Superior temporal gyrus (tissue), 1 donor: ENCODE measurements around the gene SLC16A8.

Experiments
- DNase-seq: peaks from one replicate; pipeline ENCODE4 v3.0.0-alpha.2; 2016; ENCODE audit errors: extremely low spot score

SLC16A8 gene

DNA sequence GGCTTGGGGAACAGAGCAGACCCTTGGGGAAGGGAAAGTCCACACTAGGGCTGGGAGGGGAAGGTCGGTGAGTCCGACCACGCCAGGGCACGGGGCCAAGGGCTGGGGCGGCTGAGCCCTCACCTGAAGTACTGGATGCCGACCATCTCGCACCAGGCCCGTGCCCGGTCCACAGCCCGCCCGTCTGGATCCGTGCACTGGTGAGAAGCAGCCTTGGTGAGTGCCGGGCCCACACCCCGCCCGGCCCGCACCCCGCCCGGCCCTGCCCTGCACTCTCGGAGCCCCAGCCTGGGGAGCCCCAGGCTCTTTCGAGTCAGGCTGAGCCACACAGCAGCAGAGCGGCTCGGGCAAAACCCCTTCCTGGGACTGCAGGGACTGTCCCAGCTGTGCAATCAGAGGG, 28.4 kb upstream of the SLC16A8 start:
- DNase-seq, result no peak

DNA sequence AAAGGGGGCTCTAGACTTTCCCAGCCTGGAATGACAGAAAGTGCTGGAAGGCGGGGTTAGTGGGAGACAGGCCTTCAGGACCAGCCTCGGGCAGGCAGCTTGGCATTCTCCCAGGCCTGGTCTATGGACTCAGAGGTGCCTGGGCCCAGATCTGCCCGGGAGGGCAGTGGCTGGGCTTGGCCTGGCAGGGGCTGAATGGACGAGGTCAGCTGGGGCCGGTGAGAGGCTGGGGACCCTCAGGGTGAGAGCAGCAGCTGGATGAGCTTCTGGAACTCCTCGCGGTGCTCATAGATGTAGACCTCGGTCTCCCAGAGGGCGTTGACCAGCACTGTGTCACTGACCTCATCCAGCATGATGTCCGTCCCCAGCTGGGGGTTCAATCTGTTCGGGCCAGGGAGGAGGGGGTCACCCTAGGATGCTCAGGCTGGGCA, 28.0 kb upstream of the SLC16A8 start:
- DNase-seq, result no peak

DNA sequence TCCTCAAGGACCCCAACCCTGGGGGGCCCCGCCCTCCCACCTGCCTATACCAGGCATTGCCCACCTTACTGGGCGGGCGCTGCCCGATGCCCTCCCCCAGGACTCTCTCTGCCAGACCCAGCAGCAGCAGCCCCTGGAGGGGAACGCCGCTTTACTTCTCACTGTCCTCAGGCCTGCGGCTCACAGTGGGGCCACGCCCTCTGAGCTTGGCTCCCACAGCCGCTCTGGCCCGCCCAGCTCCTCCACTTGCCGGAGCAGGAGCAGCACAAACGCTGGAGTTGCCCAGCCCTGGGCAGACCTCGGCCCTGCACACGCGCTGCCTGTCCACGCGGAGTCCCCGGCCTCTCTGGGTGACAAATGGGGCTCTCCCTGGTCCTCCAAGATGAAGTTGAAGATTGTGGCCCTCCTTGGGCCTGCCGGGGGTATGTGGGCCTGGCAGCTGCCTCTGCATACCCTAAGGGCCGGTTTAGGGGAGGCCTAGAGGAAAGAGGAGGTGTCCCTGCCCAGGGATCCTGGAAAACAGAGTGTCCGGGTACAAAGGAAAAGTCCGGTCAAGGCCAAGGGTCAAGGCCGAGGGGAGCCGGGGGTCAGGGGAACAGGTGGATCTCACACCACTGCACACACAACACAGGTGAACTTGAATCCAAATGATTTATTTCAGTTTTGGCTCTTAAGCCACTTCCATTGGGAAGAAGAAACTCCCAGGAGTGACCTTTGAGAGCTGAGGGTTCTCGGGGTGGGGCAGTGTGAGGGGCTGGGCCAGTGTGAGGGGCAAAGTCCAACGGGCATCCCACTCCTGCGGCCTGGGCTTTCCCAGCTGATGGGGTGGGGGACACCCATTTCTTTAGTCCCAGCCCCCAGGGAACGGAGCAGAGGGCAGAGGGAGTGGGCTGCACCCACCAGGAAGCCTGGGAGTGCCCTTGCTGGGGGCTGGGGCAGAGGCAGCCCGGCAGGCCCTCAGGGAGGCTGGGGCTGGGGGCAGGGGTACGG, 27.2 kb upstream of the SLC16A8 start:
- DNase-seq, result no peak

DNA sequence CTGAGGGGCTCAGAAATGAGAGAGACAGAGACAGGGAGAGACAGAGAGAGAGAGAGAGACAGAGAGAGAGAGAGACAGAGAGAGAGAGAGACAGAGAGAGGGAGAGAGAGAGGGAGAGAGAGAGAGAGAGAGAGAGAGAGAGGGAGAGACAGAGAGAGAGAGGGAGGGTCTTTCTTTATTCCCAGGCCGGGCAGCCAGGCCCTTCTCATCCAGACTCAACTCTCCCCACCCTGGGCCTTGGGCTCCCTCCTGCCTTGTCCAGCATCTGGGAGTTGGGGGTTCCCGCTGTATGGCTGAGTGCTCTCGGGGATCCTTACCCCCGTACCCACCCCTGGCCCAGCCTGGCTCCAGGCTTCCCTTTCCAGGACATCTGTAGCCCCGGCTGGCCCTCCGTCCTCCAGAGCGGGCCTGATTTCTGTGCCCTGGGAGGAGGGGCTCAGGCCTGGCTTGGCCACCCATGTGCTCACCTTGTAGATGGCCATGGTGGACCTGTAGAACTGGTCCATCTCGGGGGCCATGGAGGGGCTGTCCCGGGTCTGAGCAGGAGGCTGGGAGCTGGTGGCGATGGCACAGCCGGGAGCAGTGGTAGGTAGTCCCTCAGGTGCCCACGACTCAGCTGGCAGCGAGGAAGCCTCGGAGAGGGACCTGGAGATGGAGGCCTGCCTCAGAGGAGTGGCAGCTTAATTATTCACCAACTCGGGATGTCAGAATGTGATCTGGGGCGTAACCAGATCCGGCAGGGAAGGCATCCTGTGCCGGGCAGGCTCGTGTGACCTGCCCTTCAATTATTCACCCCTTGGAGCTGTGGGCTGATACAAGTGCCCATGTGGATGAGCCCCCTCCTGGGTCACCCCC, 26.3 kb upstream of the SLC16A8 start, which contains the start of gene BAIAP2L2:
Gene BAIAP2L2 (minus strand): TSS at position 677 of the 855 bp plus-strand sequence. CDS start 159 bp downstream, at position 518.
- no peak for DNase-seq

DNA sequence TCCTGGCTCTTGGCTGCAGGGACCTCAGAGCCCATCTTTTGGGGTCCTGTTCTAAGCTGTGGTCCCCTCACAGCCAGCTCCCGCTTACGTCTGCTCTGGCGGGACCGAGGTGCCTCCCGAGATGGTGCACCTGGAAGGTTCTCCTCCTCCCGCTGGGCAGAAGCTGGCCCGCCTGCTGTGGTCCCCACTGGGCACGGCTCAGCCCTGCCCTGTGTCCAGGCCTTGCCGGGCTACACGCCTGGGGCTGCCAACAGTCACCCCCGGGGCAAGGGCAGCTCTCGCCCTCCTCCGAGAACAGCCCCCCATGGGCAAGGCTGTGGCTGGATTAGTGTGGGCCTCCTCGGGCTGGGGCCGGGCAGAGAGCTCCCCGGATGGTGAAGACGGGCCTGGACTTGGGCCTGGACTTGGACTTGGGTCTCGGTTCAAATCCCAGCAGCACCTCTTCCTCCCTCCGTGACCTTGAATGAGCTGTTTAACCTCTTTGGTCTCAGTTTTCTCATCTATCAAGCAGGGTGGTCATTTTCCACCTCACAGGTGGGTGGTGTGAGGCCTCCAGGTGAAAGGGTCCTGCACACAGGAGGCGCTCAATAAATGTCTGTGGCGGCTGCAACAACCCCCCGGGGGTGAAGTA, 25.5 kb upstream of the SLC16A8 start:
- DNase-seq, result no peak

DNA sequence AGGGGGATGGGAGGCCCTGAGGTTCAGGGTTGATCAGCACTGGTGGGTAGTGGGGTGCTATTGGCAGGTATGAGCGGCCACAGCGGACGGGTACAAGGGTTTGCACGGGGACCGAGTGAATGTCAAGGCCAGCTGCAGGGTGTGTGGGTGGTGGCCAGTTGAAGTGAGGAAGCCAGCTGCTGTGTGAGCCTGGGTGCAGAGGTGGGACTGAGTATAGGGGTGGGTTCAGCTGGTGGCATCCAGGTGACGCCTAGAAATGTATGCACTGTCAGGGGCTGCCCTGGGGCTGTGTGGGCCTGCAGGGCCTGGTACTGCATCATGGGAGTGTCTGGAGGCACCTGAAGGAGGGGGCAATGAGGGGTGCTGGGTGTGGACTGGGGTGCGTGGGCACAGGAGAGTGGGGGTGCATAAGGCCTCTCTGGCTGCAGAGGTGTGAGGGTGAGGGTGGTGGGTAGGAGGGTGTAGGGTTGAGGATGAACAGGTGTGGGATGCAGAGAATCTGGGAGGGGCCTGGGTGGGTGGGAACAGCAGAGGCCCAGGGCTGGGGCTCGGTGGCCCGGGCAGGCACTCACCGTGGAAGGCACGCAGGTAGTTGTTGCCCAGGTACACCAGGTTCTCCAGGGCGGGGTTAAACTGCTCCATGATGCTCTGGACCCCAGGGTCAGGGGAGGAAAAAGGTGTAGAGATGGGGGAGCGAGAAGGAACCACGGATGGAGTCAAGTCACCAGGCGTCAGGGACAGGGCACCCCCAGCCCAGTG, 24.8 kb upstream of the SLC16A8 start:
- DNase-seq, result no peak

DNA sequence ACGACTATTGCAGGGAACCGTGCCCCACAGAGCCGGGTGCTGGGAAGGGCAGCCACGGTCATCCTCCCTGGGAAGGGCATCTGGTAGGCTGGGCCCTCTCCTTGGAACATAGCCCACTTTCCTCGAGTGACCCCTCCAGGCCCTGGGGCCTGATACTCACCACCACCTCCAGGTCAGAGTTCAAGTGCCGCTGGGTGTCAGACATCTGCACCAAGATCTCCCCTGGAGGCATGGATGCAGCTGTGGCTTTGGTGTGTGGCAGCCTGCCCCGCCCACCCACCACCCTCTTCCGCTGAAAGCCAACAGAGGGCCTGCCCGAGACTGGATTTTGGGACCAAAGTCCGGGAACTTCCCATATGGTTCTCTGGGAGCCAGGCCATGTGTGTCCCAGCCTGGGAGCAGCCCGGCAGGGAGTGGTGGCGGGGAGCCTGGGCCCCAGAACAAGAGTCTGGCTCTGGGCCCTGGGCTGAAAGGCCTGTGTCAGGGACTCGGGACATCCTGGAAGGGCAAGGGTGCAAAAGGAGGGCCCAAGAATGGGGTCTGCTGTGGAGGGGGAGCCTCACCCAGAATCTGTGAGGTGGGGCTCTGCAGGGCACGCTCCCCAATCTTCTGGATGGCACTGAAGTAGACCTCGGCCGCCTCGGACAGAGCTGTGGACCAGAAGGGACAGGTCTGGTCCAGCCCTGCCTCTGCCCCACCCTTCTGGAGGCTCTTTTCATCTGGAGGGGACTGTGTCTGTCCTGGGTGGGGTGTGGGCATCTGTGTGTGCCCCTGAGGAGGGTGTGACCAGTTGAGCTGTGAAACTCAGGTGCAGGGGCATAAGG, 23.9 kb upstream of the SLC16A8 start:
- no peak for DNase-seq

DNA sequence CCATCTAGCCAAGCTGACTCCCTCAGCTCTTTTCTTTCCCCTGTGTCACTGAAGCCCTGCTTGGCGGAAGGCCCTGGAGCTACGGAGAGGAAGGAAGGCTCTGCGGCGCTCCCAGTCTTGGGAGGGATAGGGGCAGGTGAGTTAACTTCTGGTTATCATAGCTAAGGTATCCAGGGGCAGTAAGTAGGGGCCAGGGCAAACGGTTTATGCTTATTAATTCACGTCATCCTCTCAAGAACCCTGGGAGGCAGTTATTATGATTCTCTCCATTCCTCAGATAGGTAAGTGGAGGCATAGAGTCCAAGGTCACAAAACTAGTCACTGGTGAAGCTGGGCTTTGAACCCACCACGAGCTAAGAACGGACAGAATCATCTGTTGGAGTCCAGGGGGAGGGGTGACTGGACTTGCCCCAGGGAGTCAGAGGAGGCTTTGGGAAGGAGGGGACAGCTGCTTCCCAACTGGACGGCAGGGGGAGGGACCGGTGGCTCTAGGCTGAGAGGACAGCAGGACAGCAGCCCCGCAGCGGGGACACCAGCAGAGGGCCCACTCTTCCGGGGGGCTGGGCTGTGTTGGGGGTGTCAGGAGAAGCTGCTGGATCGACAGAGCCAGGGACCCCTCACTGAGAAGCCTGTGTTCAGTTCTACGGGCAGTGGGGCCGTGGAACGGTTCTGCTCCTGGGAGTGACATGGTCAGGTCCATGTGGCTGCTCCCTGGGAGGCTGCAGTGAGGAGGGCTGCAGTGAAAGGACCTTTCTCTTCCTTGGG, 23.0 kb upstream of the SLC16A8 start:
- no peak for DNase-seq

DNA sequence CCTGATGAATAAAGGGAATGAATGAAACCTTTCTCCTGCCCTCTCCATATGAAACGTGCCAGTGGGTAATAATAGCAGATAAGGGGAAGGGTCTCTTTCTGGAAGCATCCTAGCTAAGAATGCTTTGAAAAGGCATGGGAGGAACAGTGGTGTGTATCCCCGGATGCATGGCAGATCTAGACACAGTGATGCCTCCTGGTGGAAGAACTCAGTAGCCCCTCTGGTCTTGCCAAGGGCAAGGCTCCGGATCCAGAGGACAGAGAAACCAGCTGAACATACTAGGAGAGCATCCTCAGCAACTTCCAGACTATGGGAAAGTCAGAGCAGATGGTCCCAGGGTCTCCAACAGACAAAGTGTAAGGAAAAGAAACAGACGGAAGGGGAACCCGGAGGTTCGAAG, 20.1 kb upstream of the SLC16A8 start:
- DNase-seq, result no peak

DNA sequence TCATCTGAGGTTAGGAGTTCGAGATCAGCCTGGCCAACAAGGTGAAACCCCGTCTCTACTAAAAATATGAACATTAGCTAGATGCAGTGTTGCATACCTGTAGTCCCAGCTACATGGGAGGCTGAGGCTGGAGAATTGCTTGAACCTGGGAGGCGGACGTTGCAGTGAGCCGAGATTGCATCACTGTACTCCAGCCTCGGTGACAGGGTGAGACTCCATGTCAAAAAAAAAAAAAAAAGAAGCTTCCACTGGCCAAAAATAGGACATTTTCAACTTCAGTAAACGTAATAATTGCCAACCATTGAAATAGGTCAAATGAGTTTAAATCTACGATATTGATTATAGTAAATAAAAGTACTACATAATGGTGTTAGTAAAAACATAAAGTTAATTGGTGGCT, 19.7 kb upstream of the SLC16A8 start:
- no peak for DNase-seq

DNA sequence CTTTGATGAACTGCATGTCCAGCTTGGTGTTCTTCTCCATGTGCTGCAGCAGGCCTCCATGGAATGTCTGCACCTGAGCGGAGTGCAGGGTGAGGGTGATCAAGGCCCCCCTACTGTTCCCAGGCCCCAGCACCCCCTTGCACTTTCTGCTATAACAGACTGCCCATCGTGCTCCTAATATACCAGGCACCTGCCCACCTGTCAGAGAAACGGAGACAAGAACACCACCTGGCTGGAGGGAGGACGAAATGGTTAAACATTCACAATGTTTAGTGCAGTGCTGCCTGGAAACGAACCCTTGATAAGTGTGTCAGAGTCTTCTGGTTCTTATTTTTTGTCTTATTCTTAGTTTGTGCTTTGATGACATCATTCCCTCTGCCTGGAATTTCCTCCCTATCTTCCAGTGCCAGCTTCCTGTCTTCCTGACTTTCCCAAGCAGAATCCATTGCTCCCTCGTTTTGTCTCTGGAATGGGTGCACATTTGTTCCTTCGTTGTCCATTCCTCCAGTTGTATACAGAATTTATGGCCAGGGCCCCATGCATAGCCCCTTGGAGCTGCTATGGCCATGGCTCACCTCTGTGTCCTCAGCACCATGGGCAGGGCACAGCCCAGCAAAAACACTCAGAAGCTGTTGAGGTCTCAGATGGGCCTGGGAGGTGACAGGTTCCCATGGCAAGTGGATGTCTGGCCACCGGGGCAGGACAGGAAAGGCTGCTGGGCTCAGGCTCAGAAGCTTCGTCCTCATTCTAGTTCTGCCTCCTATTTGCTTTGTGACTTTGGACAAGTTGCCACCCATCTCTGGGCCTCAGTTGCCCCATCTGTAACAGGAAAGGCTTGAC, 14.6 kb upstream of the SLC16A8 start:
- no peak for DNase-seq

DNA sequence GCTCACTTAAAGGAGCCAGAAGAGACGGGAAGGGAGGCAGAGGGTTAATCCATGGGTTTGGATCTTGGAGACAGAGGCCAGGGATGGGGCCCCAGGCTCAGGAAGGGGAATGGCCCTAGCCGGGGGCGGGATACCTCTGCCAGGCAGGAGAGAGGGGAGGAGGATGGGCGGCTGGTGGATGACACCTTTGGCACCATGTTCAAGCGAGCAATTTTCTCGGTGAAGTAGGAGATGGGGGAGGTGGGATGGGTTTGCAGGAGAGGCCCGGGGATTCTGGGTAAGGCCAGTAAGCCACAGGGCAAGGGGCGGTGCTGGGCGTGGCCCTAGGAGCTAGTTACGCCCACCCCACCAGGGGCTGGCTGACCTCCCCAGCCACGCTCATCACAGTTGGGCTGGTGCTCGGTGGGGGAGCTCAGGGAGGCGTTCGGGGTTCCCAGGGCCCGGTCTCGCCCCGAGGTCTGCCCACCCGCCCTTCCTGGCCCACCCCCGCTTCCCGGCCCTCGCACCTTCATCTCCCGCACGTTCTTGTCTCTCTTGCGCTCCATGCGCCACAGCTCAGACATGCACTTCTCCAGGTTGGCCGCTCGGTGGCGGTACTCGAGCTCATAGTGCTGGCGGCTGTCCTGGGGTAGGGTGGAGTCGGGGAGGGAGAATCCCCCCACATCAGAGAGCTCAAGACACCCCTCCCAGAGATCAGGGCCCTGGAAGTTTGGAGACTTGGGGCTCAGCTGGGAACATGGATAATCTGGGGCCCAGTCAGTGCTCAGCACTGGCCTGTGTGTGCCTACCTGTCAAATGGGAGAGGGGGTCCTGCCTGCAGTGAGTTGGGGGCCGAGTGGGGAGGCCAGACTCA, 13.8 kb upstream of the SLC16A8 start:
- no peak for DNase-seq

DNA sequence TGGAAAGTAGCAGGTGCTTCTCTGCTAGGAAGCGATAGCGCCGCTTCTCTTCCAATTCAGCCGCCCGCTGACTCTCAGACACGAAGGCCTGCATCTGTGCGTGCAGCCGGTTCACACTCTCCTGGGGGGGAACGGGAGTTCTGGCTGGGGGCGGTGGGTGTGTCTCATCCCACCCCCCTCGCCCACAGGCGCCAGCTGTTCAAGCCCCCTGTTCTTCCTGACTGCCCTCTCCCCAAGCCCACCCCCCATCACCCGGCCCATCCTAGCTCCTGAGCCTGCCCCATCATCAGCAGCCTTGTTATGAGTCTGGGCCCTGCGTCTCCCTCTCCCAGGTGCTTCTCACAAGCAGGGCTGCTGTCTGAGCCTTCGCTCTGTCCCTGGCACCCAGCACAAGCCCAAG, 13.1 kb upstream of the SLC16A8 start:
- DNase-seq, result no peak

DNA sequence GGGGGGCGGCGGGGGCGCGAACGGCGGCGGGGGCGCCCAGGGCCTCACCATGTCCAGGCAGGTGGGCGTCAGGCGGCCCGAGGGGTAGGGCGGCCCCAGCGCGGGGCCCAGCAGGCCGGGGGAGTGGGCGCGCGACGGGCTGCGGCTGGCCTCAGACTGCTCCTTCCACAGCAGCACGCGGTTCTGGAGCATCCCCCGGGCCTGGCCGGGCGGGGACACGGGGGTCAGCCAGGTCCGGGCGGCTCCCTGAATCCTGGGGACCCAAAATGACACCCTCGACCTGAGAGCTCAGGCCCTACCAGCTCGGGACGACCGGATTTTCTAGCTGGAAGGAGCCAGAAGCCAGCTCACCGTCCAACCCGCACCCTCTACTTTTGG, 5.5 kb upstream of the SLC16A8 start:
- DNase-seq, result no peak

DNA sequence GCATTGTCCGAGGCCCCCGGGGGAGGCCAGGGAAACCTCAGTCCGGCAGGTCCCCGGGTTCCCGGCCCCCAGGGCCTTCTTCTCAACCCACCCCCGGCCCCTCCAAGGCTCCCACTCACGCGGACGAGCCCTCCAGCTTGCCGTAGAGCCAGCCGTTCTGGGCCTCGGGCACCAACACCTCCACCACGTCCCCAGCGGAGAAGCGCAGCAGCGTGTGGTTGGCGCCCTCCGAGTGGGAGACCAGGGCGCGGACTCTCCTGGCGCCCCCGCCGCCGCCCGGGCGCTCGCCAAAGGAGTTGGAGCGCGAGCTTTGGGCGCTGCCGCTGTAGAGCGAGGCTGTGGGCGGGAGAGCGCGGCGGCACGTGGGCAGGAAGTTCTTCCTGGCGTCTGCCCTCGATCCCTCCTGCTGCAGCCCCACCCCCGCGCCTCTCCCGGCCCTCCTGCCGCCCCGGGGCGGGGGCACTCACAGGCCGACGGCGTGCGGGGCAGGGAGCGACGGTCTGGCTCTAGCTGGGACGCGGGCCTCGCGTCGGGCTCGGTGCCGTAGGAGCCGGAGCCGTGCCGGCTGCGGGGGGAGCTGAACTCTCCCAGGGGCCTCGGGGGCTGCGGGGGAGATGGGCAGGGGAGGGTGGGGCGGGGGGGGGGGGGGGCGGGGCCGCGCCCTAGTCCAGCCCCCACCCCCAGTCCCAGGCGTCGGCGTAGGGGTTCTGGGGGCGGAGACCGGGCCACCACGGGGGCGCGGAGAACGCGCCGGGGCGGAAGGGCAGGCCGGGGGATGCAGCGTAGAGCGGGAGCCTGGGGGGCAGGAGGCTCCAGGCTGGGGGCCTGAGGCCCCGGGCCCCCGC, 4.9 kb upstream of the SLC16A8 start:
- no peak for DNase-seq

DNA sequence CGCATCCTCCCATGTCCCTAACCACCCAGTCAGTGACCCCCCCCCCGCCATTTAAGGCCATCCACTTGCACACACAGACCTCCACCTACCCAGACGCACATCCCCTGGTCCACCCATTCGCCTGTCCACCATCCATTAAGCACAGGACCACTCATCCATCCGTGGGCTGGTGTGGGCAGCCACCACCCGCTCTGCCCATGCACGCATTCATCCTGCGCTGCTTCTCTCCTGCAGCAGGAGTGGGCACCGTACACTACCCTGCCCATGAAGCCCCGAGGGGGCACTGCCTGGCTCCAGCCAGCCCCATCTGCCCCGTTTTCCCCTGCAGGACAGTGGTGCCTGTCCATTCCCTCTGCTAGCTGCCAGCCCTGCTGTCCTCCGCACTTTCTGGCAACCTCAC, 3.9 kb upstream of the SLC16A8 start:
- no peak for DNase-seq

DNA sequence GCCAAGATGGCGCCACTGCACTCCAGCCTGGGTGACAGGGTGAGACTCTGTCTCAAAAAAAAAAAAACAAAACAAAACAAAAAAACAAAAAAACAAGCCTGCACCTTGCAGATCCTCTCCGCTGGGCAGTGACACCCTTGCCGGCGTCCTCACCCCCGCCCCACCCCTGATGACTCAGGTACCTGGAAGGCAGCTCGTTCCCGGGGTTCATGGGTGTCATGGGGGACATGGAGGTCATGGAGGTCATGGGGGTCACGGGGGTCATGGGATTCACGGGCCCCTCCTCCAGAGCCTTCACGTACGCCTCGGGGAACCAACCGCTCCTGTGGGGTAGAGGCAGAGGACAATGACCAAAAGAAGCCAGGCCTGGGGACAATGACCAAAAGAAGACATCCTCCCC, 3.0 kb upstream of the SLC16A8 start:
- DNase-seq, result no peak
